Measurements from ENCODE around the gene KRT75. TPM values are rescaled to one million over a fixed set of nuclear protein-coding genes. Genes with fewer than 3 reads are reported as not detected.

Gene KRT75
- total and polyA plus RNA-seq, 2 of the 13 experiments (the other 11 are each of a cell fraction or from before 2014, with no cell fraction given), result not detected

- H3K9ac ChIP-seq (ENCODE audit: insufficient read depth, low read depth, low read length), result no peak overlapping the region
- H3K27ac ChIP-seq (ENCODE audit: extremely low read length, insufficient read depth, low read length), result no peak overlapping the region
- H3K27me3 ChIP-seq (ENCODE audit: control insufficient read depth in 1 of 2, insufficient read depth in 2 of 2, low read length in 2 of 2), result peaks cover 4 to 13% of the 10 kb centered on the region in 2 experiments; a peak in 3 of 5 replicates
- ATAC-seq (no peak), FAIRE-seq (no peak), DNase-seq (ENCODE audit: low spot score) (no peak)
- in situ Hi-C loops (cut with HindIII; ENCODE audit: extremely low pct_ligation_motif_present, low pct_unique_long_range_greater_than_20kb), result no loop called here
- H2AFZ ChIP-seq (ENCODE audit: low read length), result no peak overlapping the region
- no peaks in the 10 kb centered on the region for H3K9me3 ChIP-seq (ENCODE audit: low read length)
- BruUV-seq (replicated peaks), result no TSS peak
- no peaks in the 10 kb centered on the region for H3K79me2 ChIP-seq (ENCODE audit: insufficient read depth, low read length)
- H4K20me1 ChIP-seq (ENCODE audit: insufficient read depth, low read length), result no peaks in the 10 kb centered on the region
- no peaks in the 10 kb centered on the region; the same call in 1 of the 2 replicates for H3K4me1 ChIP-seq (ENCODE audit: insufficient read depth, low read length)
- no peak overlapping the region for H3K4me2 ChIP-seq (ENCODE audit: low read depth, low read length)
- TF ChIP-seq PTBP1 (IDR thresholded peaks at IDR 0.05; ENCODE audit: low read depth, low read length, poor library complexity, severe bottlenecking) (no peak), POLR2AphosphoS5 (IDR thresholded peaks at IDR 0.05; ENCODE audit: low read depth, low read length) (no peak), NFE2L1 (CRISPR knock-in tag; IDR thresholded peaks at IDR 0.05; ENCODE audit: borderline replicate concordance) (no peak), SRSF1 (optimal IDR thresholded peaks at IDR 0.05; ENCODE audit: low read depth, low read length) (no peak), ZMYM3 (CRISPR knock-in tag; IDR thresholded peaks at IDR 0.05) (no peak), ZBTB38 (CRISPR knock-in tag; IDR thresholded peaks at IDR 0.05) (no peak), ZFAT (CRISPR knock-in tag; conservative IDR thresholded peaks at IDR 0.05) (no peak), MEIS2 (CRISPR knock-in tag; IDR thresholded peaks at IDR 0.05) (no peak), ZNF704 (CRISPR knock-in tag; IDR thresholded peaks at IDR 0.05; ENCODE audit: borderline replicate concordance) (no peak)
- H3K36me3 ChIP-seq (replicated peaks in 1 of 2; ENCODE audit: control insufficient read depth in 1 of 2, insufficient read depth in 2 of 2, low read length in 2 of 2), result no peaks in the 10 kb centered on the region
- CTCF ChIA-PET (ENCODE audit: low intra/inter-chr PET ratio, low total read pairs), result no interaction called here
- intact Hi-C loops (cut with micrococcal nuclease; ENCODE audit: unreplicated experiment), result no loop called here
- H3K4me3 ChIP-seq (replicated peaks in 1 of 3; ENCODE audit: insufficient read depth in 1 of 3, low read depth in 2 of 3, low read length in 3 of 3), result no peak overlapping the region
- POLR2A ChIA-PET, result no interaction called here
- 22% methylated on average over 3 of the region's 12 CpGs for WGBS (ENCODE audit: low lambda C conversion rate)
These were observed 580 bp downstream of the KRT75 start for GRCh38 chr12:52433501-52434080.
